Osteocyte (in vitro differentiated cells): Measurements from ENCODE around the gene NEK1. TPM values are rescaled to one million over a fixed set of nuclear protein-coding genes. Genes with fewer than 3 reads are reported as not detected.

Source experiments
- DNase-seq: peaks from one replicate; pipeline ENCODE4 v3.0.0; 2021; ENCODE audit warnings: mixed read lengths; ENCODE audit not compliant: unreplicated experiment; ENCODE audit errors: extremely low spot score
- H3K27ac Mint-ChIP-seq: one replicate; pipeline ENCODE4 v1.8.0; 2021; ENCODE audit warnings: mild to moderate bottlenecking, mixed read lengths; ENCODE audit not compliant: unreplicated experiment
- H3K27me3 Mint-ChIP-seq: one replicate; pipeline ENCODE4 v1.8.0; 2021; ENCODE audit warnings: mixed read lengths; ENCODE audit not compliant: unreplicated experiment
- H3K36me3 Mint-ChIP-seq: one replicate; pipeline ENCODE4 v1.8.0; 2021; ENCODE audit warnings: mixed read lengths; ENCODE audit not compliant: unreplicated experiment
- H3K4me1 Mint-ChIP-seq: one replicate; pipeline ENCODE4 v1.8.0; 2021; ENCODE audit warnings: mixed read lengths; ENCODE audit not compliant: unreplicated experiment
- H3K4me3 Mint-ChIP-seq: one replicate; pipeline ENCODE4 v1.8.0; 2021; ENCODE audit warnings: mild to moderate bottlenecking, moderate library complexity, mixed read lengths; ENCODE audit not compliant: unreplicated experiment
- H3K9me3 Mint-ChIP-seq: one replicate; pipeline ENCODE4 v1.8.0; 2021; ENCODE audit warnings: mixed read lengths; ENCODE audit not compliant: unreplicated experiment
- total RNA-seq: library from RNA; stranded (reverse); gene quantifications from 2 replicates; pipeline ENCODE4 v1.2.1, GENCODE V29; 2021
- TF ChIP-seq, protein P1 (sequence below): fragments of 200-600 bp; sonication (generic); IDR thresholded peaks from 2 replicates; pipeline ENCODE4 v1.5.0; 2021; ENCODE audit warnings: antibody characterized with exemption, mild to moderate bottlenecking, moderate library complexity

The NEK1 gene
- total RNA-seq, 1 donor from 2014 or later, result 17.7 TPM

DNA sequence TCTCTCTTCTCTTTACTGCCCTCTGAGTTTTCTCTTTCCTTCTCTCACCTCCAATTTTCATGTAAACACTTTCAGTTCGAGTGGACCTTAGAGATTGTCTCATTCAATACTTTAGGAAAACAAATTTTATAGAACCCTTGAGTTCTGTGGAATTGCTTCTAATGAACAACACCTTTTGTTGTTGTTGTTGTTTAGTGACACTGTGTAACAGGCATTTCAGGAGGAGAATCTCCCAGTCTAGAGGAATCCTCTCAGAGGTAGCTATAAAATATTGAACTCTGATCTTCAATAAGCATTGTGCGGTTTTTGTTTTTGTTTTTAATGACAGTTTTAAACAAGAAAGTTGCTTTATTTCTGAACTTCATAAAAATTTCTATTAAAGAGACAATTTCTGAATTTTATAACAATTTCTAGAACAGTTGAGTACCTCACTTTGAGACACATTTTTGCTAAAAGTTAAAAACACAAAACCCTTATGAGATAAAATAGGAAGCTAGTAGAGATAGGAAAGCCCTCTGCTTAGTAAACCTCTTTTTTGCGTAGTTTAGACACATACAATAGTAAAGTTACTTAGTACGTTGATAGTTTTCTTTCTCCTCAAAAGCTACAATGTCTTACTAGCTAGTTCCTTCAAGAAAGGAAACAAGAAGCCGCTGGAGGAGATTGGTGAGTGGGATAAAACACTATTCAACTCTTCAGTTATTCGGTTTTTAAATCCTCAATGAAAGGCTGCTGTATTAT is 46.8 kb upstream of the NEK1 start:
- Mint-ChIP-seq H3K9me3 (no peaks in the 10 kb centered on the region), H3K36me3 (no peaks in the 10 kb centered on the region), H3K4me3 (peak overlapping the region; percentile 81), H3K27ac (peak overlapping the region; percentile 97), H3K4me1 (peaks cover 24% of the 10 kb centered on the region), H3K27me3 (no peaks in the 10 kb centered on the region)
- DNase-seq, result no peak
- TF ChIP-seq, protein P1, sequence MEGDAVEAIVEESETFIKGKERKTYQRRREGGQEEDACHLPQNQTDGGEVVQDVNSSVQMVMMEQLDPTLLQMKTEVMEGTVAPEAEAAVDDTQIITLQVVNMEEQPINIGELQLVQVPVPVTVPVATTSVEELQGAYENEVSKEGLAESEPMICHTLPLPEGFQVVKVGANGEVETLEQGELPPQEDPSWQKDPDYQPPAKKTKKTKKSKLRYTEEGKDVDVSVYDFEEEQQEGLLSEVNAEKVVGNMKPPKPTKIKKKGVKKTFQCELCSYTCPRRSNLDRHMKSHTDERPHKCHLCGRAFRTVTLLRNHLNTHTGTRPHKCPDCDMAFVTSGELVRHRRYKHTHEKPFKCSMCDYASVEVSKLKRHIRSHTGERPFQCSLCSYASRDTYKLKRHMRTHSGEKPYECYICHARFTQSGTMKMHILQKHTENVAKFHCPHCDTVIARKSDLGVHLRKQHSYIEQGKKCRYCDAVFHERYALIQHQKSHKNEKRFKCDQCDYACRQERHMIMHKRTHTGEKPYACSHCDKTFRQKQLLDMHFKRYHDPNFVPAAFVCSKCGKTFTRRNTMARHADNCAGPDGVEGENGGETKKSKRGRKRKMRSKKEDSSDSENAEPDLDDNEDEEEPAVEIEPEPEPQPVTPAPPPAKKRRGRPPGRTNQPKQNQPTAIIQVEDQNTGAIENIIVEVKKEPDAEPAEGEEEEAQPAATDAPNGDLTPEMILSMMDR, result no peak

DNA sequence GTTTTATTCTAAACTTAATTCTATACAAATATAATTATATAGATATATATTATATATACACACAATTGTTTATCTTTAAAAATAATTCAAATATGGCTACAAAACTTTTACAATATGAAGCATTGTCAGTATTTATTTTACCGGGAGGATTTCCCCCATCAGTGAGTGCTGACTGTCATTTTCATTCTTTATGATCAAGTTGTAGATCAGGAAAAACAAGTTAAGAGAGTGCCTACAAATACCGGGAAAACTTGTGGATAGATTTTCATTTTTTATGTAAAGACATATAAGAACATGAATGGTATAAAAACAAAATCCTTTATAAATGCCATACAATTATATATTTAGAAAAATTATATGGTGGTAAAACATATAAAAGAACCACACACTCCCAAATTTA is 45.8 kb upstream of the NEK1 start:
- no peak overlapping the region for H3K4me3 Mint-ChIP-seq
- DNase-seq, result no peak
- peaks cover 19% of the 10 kb centered on the region for H3K4me1 Mint-ChIP-seq
- TF ChIP-seq, protein P1, result no peak
- no peaks in the 10 kb centered on the region for H3K27me3 Mint-ChIP-seq
- no peak overlapping the region for H3K27ac Mint-ChIP-seq
- peaks cover under 1% of the 10 kb centered on the region for H3K36me3 Mint-ChIP-seq
- peaks cover under 1% of the 10 kb centered on the region for H3K9me3 Mint-ChIP-seq

DNA sequence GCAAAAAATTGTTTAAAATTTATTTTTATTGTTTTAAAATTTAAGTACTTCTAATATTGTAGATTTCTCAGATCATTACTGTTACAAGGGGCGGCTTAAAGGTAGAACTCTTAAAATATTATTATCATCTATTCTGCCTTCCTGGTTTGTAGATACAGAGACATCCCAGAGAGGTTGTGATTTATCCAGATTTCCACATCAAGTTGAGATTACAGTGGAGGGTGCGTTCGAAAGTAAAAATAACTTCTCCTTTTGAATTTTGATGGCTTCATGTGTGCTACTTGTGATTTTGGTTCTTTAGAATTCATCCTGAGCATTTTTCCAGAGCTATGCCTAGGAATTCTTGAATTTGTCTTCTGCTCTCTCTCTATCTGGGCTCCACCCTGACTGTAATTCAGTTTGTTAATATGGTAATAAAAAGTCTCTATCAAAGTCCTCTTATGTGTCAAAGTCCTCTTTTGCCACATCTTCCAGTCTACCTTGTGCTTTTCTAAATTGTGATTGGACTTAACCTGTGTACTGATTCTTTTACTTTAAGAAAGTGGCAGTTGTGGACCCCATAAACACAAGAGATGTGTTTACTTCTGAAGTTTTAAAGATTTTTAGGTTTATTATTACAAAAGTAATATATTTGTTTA is 45.2 kb upstream of the NEK1 start:
- H3K36me3 Mint-ChIP-seq, result peaks cover 4% of the 10 kb centered on the region
- peaks cover 19% of the 10 kb centered on the region for H3K4me1 Mint-ChIP-seq
- TF ChIP-seq, protein P1, result no peak
- no peak for DNase-seq
- H3K27ac Mint-ChIP-seq, result no peak overlapping the region
- H3K9me3 Mint-ChIP-seq, result peaks cover 4% of the 10 kb centered on the region
- no peak overlapping the region for H3K4me3 Mint-ChIP-seq
- no peaks in the 10 kb centered on the region for H3K27me3 Mint-ChIP-seq

DNA sequence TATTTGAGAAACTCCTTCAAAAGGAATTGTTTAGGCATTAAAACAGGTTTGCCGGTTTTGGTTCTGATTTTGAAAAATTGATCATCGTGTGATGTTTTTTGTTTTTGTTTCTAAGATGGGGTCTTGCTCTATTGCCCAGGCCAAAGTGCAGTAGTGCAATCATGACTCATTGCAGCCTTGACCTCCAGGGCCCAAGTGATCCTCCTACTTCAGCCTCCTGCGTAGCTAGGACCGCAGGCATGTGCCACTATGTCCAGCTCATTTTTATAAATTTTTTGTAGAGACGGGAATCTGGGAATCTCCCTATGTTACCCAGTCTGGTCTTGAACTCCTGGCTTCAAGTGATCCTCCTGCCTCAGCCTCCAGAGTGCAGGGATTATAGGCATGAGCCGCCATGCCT is 43.0 kb upstream of the NEK1 start:
- H3K4me3 Mint-ChIP-seq, result no peak overlapping the region
- H3K27ac Mint-ChIP-seq, result no peak overlapping the region
- peaks cover 4% of the 10 kb centered on the region for H3K36me3 Mint-ChIP-seq
- TF ChIP-seq, protein P1, result no peak
- H3K27me3 Mint-ChIP-seq, result no peaks in the 10 kb centered on the region
- H3K9me3 Mint-ChIP-seq, result peaks cover 4% of the 10 kb centered on the region
- peaks cover 11% of the 10 kb centered on the region for H3K4me1 Mint-ChIP-seq
- no peak for DNase-seq

DNA sequence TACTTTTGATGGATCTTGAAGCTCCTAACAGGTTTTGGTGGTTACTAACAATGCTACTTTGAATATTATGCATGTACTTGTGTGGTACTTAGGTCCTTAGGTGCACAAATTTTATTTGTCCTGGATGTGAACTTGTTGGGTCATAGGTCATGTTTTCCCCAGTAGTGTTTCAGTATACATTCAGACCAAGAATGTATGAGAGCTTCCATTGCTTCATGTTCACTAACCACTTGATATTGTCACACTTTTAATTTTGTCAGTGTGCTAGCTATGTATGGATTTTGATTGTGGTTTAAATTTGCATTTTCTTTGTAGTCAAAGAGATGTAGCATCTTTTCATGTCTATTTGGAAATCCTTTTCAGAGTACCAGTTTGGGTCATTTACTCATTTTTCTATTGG is 40.2 kb upstream of the NEK1 start:
- Mint-ChIP-seq H3K9me3 (peaks cover 4% of the 10 kb centered on the region), H3K4me1 (peaks cover 2% of the 10 kb centered on the region), H3K36me3 (peaks cover 4% of the 10 kb centered on the region), H3K4me3 (no peak overlapping the region), H3K27ac (no peak overlapping the region), H3K27me3 (no peaks in the 10 kb centered on the region)
- no peak for DNase-seq
- TF ChIP-seq, protein P1, result no peak
